22Rv1 (cell line): ENCODE data around the gene ARHGAP27.

Experiments
- CTCF ChIP-seq: fragments of 450-650 bp; IDR thresholded peaks from 2 replicates; pipeline ENCODE4 v1.5.1; 2017; ENCODE audit warnings: mild to moderate bottlenecking
- ZFX ChIP-seq: fragments of 450-650 bp; IDR thresholded peaks from 2 replicates; pipeline ENCODE4 v1.6.1; 2017; ENCODE audit warnings: antibody characterized with exemption, borderline replicate concordance

GRCh38 chr17:45451131-45451530 lies 18.5 kb upstream of the ARHGAP27 start:
- TF ChIP-seq CTCF (no peak), ZFX (no peak)
